ENCODE results near the gene SPSB1.

Gene SPSB1

DNA sequence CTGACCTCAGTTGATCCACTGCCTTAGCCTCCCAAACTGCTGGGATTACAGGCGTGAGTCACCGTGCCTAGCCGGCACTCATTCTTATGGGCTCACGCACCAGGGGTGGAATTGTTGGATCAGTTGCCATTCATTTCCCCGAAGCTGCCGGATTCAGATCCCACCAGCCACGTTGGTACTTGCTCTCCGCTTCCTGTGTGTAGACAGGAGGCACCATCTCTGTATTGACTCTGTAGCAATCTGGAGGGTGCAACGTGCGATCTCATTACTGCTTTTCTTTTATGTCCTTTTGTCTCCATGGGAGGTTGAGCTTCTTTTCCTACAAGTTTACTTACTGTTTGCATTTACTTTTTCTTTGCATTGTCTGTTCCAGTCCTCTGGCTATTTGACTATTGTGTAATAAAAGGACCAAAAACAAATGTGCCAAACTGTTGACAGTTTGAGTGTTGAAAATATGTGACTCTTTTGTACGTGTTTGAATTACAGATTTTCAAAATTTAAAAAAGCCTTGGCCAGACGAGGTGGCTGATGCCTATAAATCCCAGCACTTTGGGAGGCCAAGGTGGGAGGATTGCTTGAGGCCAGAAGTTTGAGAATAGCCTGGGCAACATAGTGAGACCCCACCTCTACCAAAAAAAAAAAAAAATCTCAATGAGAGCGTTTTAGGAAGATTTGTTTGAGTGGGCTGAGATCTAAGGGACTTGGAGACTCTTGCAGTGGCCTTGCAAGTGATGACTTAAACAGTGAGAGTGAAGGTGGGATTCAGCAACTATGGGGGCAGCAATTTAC is 39.1 kb downstream of the SPSB1 start:
- TF ChIP-seq, protein P1, sequence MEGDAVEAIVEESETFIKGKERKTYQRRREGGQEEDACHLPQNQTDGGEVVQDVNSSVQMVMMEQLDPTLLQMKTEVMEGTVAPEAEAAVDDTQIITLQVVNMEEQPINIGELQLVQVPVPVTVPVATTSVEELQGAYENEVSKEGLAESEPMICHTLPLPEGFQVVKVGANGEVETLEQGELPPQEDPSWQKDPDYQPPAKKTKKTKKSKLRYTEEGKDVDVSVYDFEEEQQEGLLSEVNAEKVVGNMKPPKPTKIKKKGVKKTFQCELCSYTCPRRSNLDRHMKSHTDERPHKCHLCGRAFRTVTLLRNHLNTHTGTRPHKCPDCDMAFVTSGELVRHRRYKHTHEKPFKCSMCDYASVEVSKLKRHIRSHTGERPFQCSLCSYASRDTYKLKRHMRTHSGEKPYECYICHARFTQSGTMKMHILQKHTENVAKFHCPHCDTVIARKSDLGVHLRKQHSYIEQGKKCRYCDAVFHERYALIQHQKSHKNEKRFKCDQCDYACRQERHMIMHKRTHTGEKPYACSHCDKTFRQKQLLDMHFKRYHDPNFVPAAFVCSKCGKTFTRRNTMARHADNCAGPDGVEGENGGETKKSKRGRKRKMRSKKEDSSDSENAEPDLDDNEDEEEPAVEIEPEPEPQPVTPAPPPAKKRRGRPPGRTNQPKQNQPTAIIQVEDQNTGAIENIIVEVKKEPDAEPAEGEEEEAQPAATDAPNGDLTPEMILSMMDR (IDR thresholded peaks at IDR 0.05; ENCODE audit: poor library complexity, severe bottlenecking) = no peak
- no peak overlapping the region for H3K4me3 ChIP-seq (ENCODE audit: severe bottlenecking)
- H3K27ac ChIP-seq (ENCODE audit: poor library complexity, severe bottlenecking) = peak overlapping the region; percentile 18

DNA sequence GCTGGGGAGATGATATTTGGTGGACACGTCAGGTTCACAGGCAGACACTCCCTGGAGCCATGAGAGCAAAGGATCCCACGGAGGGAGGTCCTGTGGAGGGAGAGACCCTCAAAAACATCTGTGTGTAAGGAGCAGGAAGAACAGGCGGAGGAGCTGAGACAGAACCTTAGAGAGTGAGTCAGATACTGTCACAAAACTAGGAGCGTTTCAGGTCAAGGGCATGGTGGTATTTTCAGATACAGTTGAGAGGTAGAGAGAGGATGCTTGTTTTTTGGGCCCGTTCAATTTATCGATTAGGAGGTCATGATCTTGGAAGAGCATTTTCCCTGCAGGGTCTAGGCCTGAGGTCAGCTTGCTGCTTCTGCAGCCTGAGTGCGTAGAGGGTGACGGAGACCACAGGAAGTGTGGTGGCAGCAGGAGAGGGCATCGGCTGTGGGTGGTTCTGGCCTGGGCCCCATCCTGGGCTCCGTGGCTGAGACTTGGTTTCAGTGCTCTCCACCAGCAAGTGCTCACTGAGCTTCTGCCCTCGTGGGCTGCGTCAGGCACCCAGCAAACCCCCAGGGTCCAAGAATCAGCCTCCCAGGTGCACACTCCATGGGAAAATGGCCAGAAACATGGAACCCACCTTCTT is 39.9 kb downstream of the SPSB1 start:
- no peaks in the 10 kb centered on the region for H3K36me3 ChIP-seq (ENCODE audit: low read depth)
- peak overlapping the region; percentile 18 for H3K27ac ChIP-seq (ENCODE audit: poor library complexity, severe bottlenecking)
- ATAC-seq (ENCODE audit: low read depth) (no peak), DNase-seq (ENCODE audit: low spot score) (no peak)
- no peaks in the 10 kb centered on the region for H3K27me3 ChIP-seq (ENCODE audit: insufficient read depth, poor library complexity, severe bottlenecking)
- H3K9me3 ChIP-seq (ENCODE audit: severe bottlenecking) = no peaks in the 10 kb centered on the region
- no peak overlapping the region for H3K4me3 ChIP-seq (ENCODE audit: severe bottlenecking)
- peaks cover 4% of the 10 kb centered on the region for H3K4me1 ChIP-seq (ENCODE audit: insufficient read depth, poor library complexity, severe bottlenecking)
- TF ChIP-seq, protein P1 (IDR thresholded peaks at IDR 0.05; ENCODE audit: poor library complexity, severe bottlenecking) = no peak

More for the DNA sequence above, 39.1 kb downstream of the SPSB1 start:
- peak; percentile 75 for ATAC-seq (ENCODE audit: low read depth)
- no peaks in the 10 kb centered on the region for H3K9me3 ChIP-seq (ENCODE audit: severe bottlenecking)
- H3K27me3 ChIP-seq (ENCODE audit: insufficient read depth, poor library complexity, severe bottlenecking) = no peaks in the 10 kb centered on the region
- DNase-seq (ENCODE audit: low spot score) = no peak
- no peaks in the 10 kb centered on the region for H3K36me3 ChIP-seq (ENCODE audit: low read depth)
- peaks cover 4% of the 10 kb centered on the region for H3K4me1 ChIP-seq (ENCODE audit: insufficient read depth, poor library complexity, severe bottlenecking)

DNA sequence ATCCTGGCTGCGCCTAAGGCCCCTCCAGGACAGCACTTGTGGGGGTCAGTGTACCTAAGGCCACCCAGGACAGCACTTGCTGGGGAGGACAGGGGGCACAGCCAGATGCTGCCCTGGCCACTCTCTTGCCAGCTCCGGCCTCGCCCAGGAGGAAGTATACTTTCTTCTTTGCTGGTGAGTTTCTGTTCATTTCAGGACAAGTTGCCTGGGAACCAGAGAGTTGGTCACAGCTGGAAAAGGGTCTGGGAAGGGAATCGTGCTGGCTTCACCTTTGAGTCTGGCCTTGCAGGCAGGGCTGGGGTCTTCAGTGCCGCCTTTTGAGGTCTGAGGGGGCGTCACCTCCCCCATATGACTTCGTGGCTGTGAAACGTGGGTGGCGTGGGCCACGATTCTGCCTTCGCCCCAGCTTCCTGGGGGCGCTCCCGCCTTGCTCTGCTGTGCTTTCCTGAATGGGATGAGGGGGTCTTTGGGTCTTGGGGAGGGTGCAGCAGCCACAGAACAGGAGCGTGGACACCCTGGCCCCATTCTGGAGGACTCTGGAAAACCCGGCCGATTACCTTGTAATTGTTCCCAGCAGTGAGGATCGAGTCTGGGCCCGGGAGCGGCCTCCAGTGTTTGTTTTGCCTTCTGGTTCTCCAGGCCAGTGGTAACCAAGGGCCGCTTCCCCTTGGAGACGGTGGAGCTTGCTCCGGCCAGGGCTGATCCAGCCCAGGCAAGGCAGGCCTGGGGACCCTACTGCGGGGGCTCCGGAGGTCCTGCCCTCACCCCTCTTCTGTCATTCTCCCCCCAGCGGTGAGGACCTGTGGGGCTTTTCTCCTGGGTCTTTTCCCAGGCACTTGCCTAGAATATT is 45.9 kb downstream of the SPSB1 start:
- H3K4me3 ChIP-seq (ENCODE audit: severe bottlenecking) = no peak overlapping the region
- DNase-seq (ENCODE audit: low spot score) = no peak

DNA sequence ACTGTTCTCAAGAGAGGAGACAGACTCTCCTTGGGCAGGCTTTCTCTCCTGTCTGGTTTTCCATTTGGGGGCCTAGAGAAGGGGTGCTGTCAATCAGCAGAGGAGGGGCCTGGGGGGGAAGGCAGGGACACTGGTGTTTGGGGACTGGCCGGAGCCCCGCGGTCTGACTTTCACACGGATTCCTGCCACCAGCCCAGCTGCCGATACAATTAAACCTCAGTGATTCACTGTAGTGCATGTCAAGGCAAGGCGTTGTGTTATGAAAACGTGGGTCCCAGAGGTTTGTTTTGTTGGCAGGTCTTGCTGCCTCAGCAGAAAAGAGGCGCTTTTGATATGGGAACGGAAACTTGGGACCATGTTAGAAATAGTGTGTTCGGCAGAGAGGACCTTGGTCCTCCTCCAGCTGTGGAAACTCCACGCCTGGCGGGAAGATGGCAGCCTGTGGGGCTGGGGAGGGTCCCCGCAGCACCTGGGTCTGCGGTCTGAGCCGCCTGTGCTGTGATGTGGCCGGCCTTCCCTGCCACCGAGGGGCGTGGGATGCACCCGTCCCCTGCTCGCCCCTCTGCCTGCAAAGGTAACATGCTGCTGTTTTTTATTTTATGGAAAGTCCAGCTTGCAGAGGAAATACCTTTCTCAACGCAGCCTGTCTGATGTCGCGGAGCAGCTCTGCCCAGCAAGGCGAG is 47.6 kb downstream of the SPSB1 start:
- Histone ChIP-seq H3K9me3 (ENCODE audit: severe bottlenecking) (no peaks in the 10 kb centered on the region), H3K27ac (ENCODE audit: poor library complexity, severe bottlenecking) (no peak overlapping the region), H3K4me3 (ENCODE audit: severe bottlenecking) (no peak overlapping the region), H3K36me3 (ENCODE audit: low read depth) (no peaks in the 10 kb centered on the region), H3K27me3 (ENCODE audit: insufficient read depth, poor library complexity, severe bottlenecking) (no peaks in the 10 kb centered on the region), H3K4me1 (ENCODE audit: insufficient read depth, poor library complexity, severe bottlenecking) (peaks cover 17% of the 10 kb centered on the region)
- DNase-seq (ENCODE audit: low spot score) (no peak), ATAC-seq (ENCODE audit: low read depth) (peak; percentile 77)
- TF ChIP-seq, protein P1 (IDR thresholded peaks at IDR 0.05; ENCODE audit: poor library complexity, severe bottlenecking) = no peak

More for the DNA sequence above, 45.9 kb downstream of the SPSB1 start:
- TF ChIP-seq, protein P1 (IDR thresholded peaks at IDR 0.05; ENCODE audit: poor library complexity, severe bottlenecking) = no peak
- H3K4me1 ChIP-seq (ENCODE audit: insufficient read depth, poor library complexity, severe bottlenecking) = peaks cover 17% of the 10 kb centered on the region
- no peak overlapping the region for H3K27ac ChIP-seq (ENCODE audit: poor library complexity, severe bottlenecking)
- H3K9me3 ChIP-seq (ENCODE audit: severe bottlenecking) = no peaks in the 10 kb centered on the region
- no peaks in the 10 kb centered on the region for H3K36me3 ChIP-seq (ENCODE audit: low read depth)
- ATAC-seq (ENCODE audit: low read depth) = peak; percentile 24; the same call in 1 of the 3 replicates
- no peaks in the 10 kb centered on the region for H3K27me3 ChIP-seq (ENCODE audit: insufficient read depth, poor library complexity, severe bottlenecking)
